H9 (cell line): ENCODE results near the gene ITGA11. TPM values are rescaled to one million over a fixed set of nuclear protein-coding genes. Genes with fewer than 3 reads are reported as not detected.

Experiments
- DNase-seq: peaks from one replicate; pipeline ENCODE4 v3.0.0-alpha.2; 2017
- H2AFZ ChIP-seq: one replicate; pipeline ENCODE4 v1.6.1; 2013; ENCODE audit warnings: mild to moderate bottlenecking, low read length, control low read depth, moderate library complexity
- H2AK5ac ChIP-seq: 2 replicates; pipeline ENCODE4 v1.6.1; 2013; ENCODE audit warnings: low read length, control low read depth, mixed read lengths; ENCODE audit not compliant: insufficient read length
- H2BK120ac ChIP-seq: one replicate; pipeline ENCODE4 v1.6.1; 2013; ENCODE audit warnings: low read depth, mild to moderate bottlenecking, low read length, control low read depth, inconsistent platforms; ENCODE audit not compliant: poor library complexity, severe bottlenecking
- H2BK12ac ChIP-seq: 2 replicates; pipeline ENCODE4 v1.6.1; 2013; ENCODE audit warnings: low read length, control low read depth, mixed read lengths, low read depth; ENCODE audit not compliant: insufficient read length
- H2BK15ac ChIP-seq: 2 replicates; pipeline ENCODE4 v1.6.1; 2013; ENCODE audit warnings: low read depth, low read length, control low read depth
- H2BK20ac ChIP-seq: one replicate; pipeline ENCODE4 v1.6.1; 2013; ENCODE audit warnings: low read depth, mild to moderate bottlenecking, low read length, control low read depth, inconsistent platforms; ENCODE audit not compliant: poor library complexity, severe bottlenecking
- H2BK5ac ChIP-seq: 2 replicates; pipeline ENCODE4 v1.6.1; 2013; ENCODE audit warnings: low read length, control low read depth, mixed read lengths; ENCODE audit not compliant: insufficient read length
- H3K14ac ChIP-seq: 2 replicates; pipeline ENCODE4 v1.6.1; 2013; ENCODE audit warnings: low read length, control low read depth; ENCODE audit not compliant: insufficient read depth
- H3K18ac ChIP-seq: 2 replicates; pipeline ENCODE4 v1.6.1; 2013; ENCODE audit warnings: low read depth, mild to moderate bottlenecking, mixed read lengths, low read length, control low read depth; ENCODE audit not compliant: insufficient read length
- H3K23ac ChIP-seq: 2 replicates; pipeline ENCODE4 v1.6.1; 2013; ENCODE audit warnings: low read length, control low read depth, mixed read lengths, low read depth; ENCODE audit not compliant: insufficient read length
- H3K23me2 ChIP-seq: 2 replicates; pipeline ENCODE4 v1.6.1; 2013; ENCODE audit warnings: low read depth, mild to moderate bottlenecking, mixed read lengths, low read length, control low read depth; ENCODE audit not compliant: insufficient read length, poor library complexity, severe bottlenecking
- H3K27ac ChIP-seq: 2 replicates; pipeline ENCODE4 v1.5.1; 2013; ENCODE audit warnings: low read length, control low read depth, mixed read lengths, low read depth; ENCODE audit not compliant: insufficient read length
- H3K27me3 ChIP-seq: 2 replicates; pipeline ENCODE4 v1.6.1; 2013; ENCODE audit warnings: low read length, control low read depth, inconsistent platforms; ENCODE audit not compliant: insufficient read depth
- H3K4ac ChIP-seq: 2 replicates; pipeline ENCODE4 v1.6.1; 2013; ENCODE audit warnings: low read depth, mild to moderate bottlenecking, control low read depth, inconsistent platforms, low read length, moderate library complexity
- H3K4me1 ChIP-seq: 2 replicates; pipeline ENCODE4 v1.6.1; 2013; ENCODE audit warnings: low read length, control low read depth, inconsistent platforms; ENCODE audit not compliant: insufficient read depth
- H3K4me2 ChIP-seq: 2 replicates; pipeline ENCODE4 v1.6.1; 2013; ENCODE audit warnings: low read length, control low read depth, mixed read lengths; ENCODE audit not compliant: insufficient read length, insufficient read depth
- H3K56ac ChIP-seq: 2 replicates; pipeline ENCODE4 v1.6.1; 2013; ENCODE audit warnings: low read depth, mild to moderate bottlenecking, mixed read lengths, low read length, control low read depth; ENCODE audit not compliant: insufficient read length
- H3K79me1 ChIP-seq: 2 replicates; pipeline ENCODE4 v1.6.1; 2013; ENCODE audit warnings: low read depth, mild to moderate bottlenecking, moderate library complexity, low read length, control low read depth, inconsistent platforms; ENCODE audit not compliant: insufficient read depth, poor library complexity, severe bottlenecking
- H3K79me2 ChIP-seq: 2 replicates; pipeline ENCODE4 v1.6.1; 2013; ENCODE audit warnings: low read length, control low read depth, inconsistent platforms; ENCODE audit not compliant: insufficient read depth
- H3K9ac ChIP-seq: 2 replicates; pipeline ENCODE4 v1.6.1; 2013; ENCODE audit warnings: low read length, control low read depth, mixed read lengths; ENCODE audit not compliant: insufficient read length; ENCODE audit errors: extremely low read depth
- H3K9me3 ChIP-seq: one replicate; pipeline ENCODE4 v1.6.1; 2013; ENCODE audit warnings: low read depth, low read length, inconsistent platforms; ENCODE audit not compliant: control insufficient read depth
- H3T11ph ChIP-seq: one replicate; pipeline ENCODE4 v1.6.1; 2013; ENCODE audit warnings: mild to moderate bottlenecking, low read length, control low read depth, inconsistent platforms
- H4K20me1 ChIP-seq: one replicate; pipeline ENCODE4 v1.6.1; 2013; ENCODE audit not compliant: control insufficient read depth, insufficient read length, insufficient read depth
- H4K5ac ChIP-seq: 2 replicates; pipeline ENCODE4 v1.6.1; 2013; ENCODE audit warnings: low read depth, mild to moderate bottlenecking, mixed read lengths, low read length, control low read depth; ENCODE audit not compliant: insufficient read length
- H4K8ac ChIP-seq: replicated peaks from 2 replicates; pipeline ENCODE4 v1.6.1; 2013; ENCODE audit warnings: low read length, control low read depth, mixed read lengths, low read depth; ENCODE audit not compliant: insufficient read length
- H4K91ac ChIP-seq: 2 replicates; pipeline ENCODE4 v1.6.1; 2013; ENCODE audit warnings: low read depth, mild to moderate bottlenecking, moderate library complexity, mixed read lengths, low read length, control low read depth; ENCODE audit not compliant: insufficient read length
- H3K27ac Mint-ChIP-seq, 3 experiments: 2 replicates in 2 of 3; 3 replicates in 1 of 3; pipeline ENCODE4 v1.8.0; 2020 to 2021; ENCODE audit warnings: mixed read lengths in 3 of 3, mild to moderate bottlenecking in 1 of 3, moderate library complexity in 1 of 3
- H3K27me3 Mint-ChIP-seq: 2 replicates; pipeline ENCODE4 v1.8.0; 2021; ENCODE audit warnings: low read depth, mild to moderate bottlenecking, moderate library complexity, mixed read lengths
- H3K36me3 Mint-ChIP-seq, 3 experiments: 2 replicates in 2 of 3; 3 replicates in 1 of 3; pipeline ENCODE4 v1.8.0; 2020 to 2021; ENCODE audit warnings: low read depth in 3 of 3, mixed read lengths in 3 of 3; ENCODE audit not compliant: insufficient read depth in 1 of 3
- H3K4me1 Mint-ChIP-seq, 2 experiments: 2 replicates each; pipeline ENCODE4 v1.8.0; 2020; ENCODE audit warnings: mixed read lengths in 2 of 2
- H3K4me3 Mint-ChIP-seq, 2 experiments: 2 replicates in 1 of 2; 3 replicates in 1 of 2; pipeline ENCODE4 v1.8.0; 2020 to 2021; ENCODE audit warnings: mild to moderate bottlenecking in 2 of 2, mixed read lengths in 2 of 2, moderate library complexity in 1 of 2
- H3K9me3 Mint-ChIP-seq, 2 experiments: 2 replicates in 1 of 2; 3 replicates in 1 of 2; pipeline ENCODE4 v1.8.0; 2020; ENCODE audit warnings: mild to moderate bottlenecking in 2 of 2, mixed read lengths in 2 of 2, moderate library complexity in 1 of 2
- CTCF ChIP-seq: fragments of 200-600 bp; sonication (generic); conservative IDR thresholded peaks from 3 replicates; pipeline ENCODE4 v1.8.0; 2021; ENCODE audit warnings: antibody characterized with exemption, mild to moderate bottlenecking
- WGBS: extraction: QIAGEN DNeasy Blood & Tissue Kit; methylation state at CpG from one replicate; pipeline ENCODE4 v1.1.7; 2013; ENCODE audit warnings: missing lambda C conversion rate, low lambda C conversion rate, mixed read lengths; ENCODE audit not compliant: insufficient read length; ENCODE audit errors: extremely low coverage; 5-methylcytosine and 5-hydroxymethylcytosine counted together
- total RNA-seq: library from RNA; stranded (reverse); gene quantifications from 2 replicates; pipeline ENCODE4 v1.2.1, GENCODE V29; 2021

Gene ITGA11
- total RNA-seq, 1 experiment from 2014 or later: 0.07 TPM

DNA sequence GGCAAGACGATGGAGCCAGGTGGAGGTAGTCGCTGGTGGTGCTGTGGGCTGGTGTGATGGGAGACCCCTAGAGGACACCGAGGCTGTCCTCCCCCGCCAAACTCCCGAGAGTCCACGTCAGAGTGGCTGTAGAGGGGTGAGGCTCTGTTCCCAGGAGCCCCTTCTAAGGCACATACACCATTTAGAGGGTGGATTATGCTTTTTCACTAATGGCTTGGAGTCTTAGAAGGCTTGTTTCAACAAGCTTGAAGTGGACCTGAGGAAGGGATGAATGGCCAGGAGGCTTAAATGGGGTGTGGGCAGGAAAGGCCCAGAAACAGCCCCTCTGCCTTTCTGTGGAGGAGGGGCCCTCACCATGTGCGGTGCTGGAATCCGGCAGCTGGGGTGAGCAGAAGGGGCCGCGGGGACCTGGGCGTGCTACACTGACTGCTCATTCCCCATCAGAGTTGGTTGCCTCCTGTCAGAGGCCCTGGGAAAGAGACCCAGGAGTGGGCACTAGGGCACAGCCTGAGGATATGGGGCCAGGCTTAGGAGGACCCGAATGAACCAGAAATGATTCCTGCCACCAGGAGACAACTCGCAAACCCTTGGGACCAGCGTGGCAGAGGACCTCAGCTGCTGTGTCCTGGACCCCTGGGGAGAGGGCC is 88.3 kb downstream of the ITGA11 start:
- Histone ChIP-seq H3K4me2 (no peak overlapping the region), H3K4ac (no peak overlapping the region), H4K5ac (no peak overlapping the region), H3K79me1 (no peaks in the 10 kb centered on the region), H2AK5ac (no peak overlapping the region), H3K27me3 (no peaks in the 10 kb centered on the region), H3K4me1 (no peaks in the 10 kb centered on the region), H2BK12ac (no peak overlapping the region), H4K91ac (no peak overlapping the region), H3T11ph (no peak overlapping the region), H2BK15ac (no peak overlapping the region), H2BK5ac (no peak overlapping the region), H4K8ac (no peak overlapping the region), H2BK120ac (no peak overlapping the region), H3K23ac (no peak overlapping the region), H3K9ac (no peak overlapping the region), H3K23me2 (no peaks in the 10 kb centered on the region), H3K56ac (no peak overlapping the region), H3K27ac (no peak overlapping the region), H4K20me1 (no peaks in the 10 kb centered on the region), H2AFZ (no peak overlapping the region), H3K9me3 (no peaks in the 10 kb centered on the region), H3K14ac (no peak overlapping the region), H3K18ac (no peak overlapping the region), H2BK20ac (no peak overlapping the region), H3K79me2 (no peaks in the 10 kb centered on the region)
- Mint-ChIP-seq H3K4me3 (no peak overlapping the region), H3K27me3 (peaks cover 11% of the 10 kb centered on the region), H3K27ac (no peak overlapping the region), H3K36me3 (no peaks in the 10 kb centered on the region), H3K9me3 (no peaks in the 10 kb centered on the region), H3K4me1 (peaks cover 9 to 22% of the 10 kb centered on the region in 2 experiments)
- no CpG with 5 or more reads among the region's 14 CpGs for WGBS
- no peak for TF ChIP-seq CTCF
- DNase-seq: peak; percentile 40
